Adrenal gland (tissue), 12 donors: ENCODE data around the gene ELAVL2. TPM values are rescaled to one million over a fixed set of nuclear protein-coding genes. Genes with fewer than 3 reads are reported as not detected.

Experiments
- DNase-seq, 7 donors: peaks; one replicate each; pipeline ENCODE4 v3.0.0-alpha.2; 2019 to 2020
- H3K27ac ChIP-seq, 5 donors: fragments of 200-600 bp; sonication (generic) in 4 of 5; 1 replicate in 3 of 5; 2 replicates in 2 of 5; pipeline versions ENCODE4 v1.5.1 to v1.8.0; 2016 to 2020; ENCODE audit warnings: mild to moderate bottlenecking in 1 of 5
- H3K27me3 ChIP-seq: fragments of 200-600 bp; 2 replicates; pipeline ENCODE4 v1.8.0; 2021
- H3K36me3 ChIP-seq, 2 donors: fragments of 200-600 bp; replicated peaks in 1 of 2; 1 replicate in 1 of 2; 2 replicates in 1 of 2; pipeline versions ENCODE4 v1.5.1 to v1.8.0; 2018 to 2022
- H3K4me1 ChIP-seq, 2 donors: fragments of 200-600 bp; replicated peaks in 1 of 2; 1 replicate in 1 of 2; 2 replicates in 1 of 2; pipeline versions ENCODE4 v1.5.1 to v1.8.0; 2018 to 2021
- H3K4me3 ChIP-seq, 4 donors: fragments of 200-600 bp; sonication (generic) in 3 of 4; one replicate each; pipeline ENCODE4 v1.5.1; 2016 to 2018
- H3K9me3 ChIP-seq, 3 donors: fragments of 200-600 bp; sonication (generic) in 1 of 3; replicated peaks in 1 of 3; 1 replicate in 2 of 3; 2 replicates in 1 of 3; pipeline versions ENCODE4 v1.5.1 to v1.8.0; 2016 to 2021
- CTCF ChIP-seq, 6 experiments: fragments of 450-650 bp in 4 of 6; fragments of 200-600 bp in 2 of 6; sonication (generic) in 1 of 6; IDR thresholded peaks; 1 replicate in 5 of 6; 2 replicates in 1 of 6; pipeline versions ENCODE4 v1.5.1 to v1.8.0; 2016 to 2021; ENCODE audit warnings: antibody characterized with exemption in 6 of 6, mild to moderate bottlenecking in 2 of 6, moderate library complexity in 1 of 6
- POLR2A ChIP-seq, 2 donors: fragments of 450-650 bp; IDR thresholded peaks; one replicate each; pipeline ENCODE4 v1.6.1; 2017; ENCODE audit warnings: antibody characterized with exemption in 2 of 2, mild to moderate bottlenecking in 2 of 2, moderate library complexity in 1 of 2
- WGBS, 4 donors: extraction: QIAGEN DNeasy Blood & Tissue Kit in 2 of 4; methylation state at CpG; one replicate each; pipeline versions ENCODE4 v1.1.5 to v1.1.7; 2013 to 2017; 5-methylcytosine and 5-hydroxymethylcytosine counted together
- intact Hi-C, 2 donors: fragments of 100-400 bp; cut with DNase I; formaldehyde crosslinking; loops; one replicate each; pipeline versions ENCODE4 v1.14.1 to v1.15.0; 2022 to 2023
- polyA plus RNA-seq, 3 donors: library from polyadenylated mRNA; stranded (reverse); fragments of 200-250 nt in 2 of 3; fragments of 350-450 nt in 1 of 3; fragmentation: Illumina TruSeq in 1 of 3; extraction: RNeasy Lipid Tissue Mini Kit (QIAGEN cat#74804) in 1 of 3; gene quantifications; one replicate each; pipeline ENCODE4 v1.2.3, GENCODE V29; 2013 to 2014
- total RNA-seq, 9 donors: library from RNA; depleted of rRNA in 4 of 9; stranded (reverse); fragments of >200 nt in 4 of 9; fragments of 120-200 nt in 1 of 9; fragmentation: NEBNext Ultra II Directional in 1 of 9; extraction: Animal tissue kit (Norgen Biotek cat#: 25700) in 1 of 9; gene quantifications; one replicate each; pipeline versions ENCODE4 v1.1.0 to v1.2.4, GENCODE V29; 2013 to 2023
- donor health status: healthy with polysubstance abuse.
- donor health status: Bipolar disorder and iron deficiency.
- donor health status: DM: yes; HTN: yes; CAD: no.
- donor health status: DM: no; HTN: no; CAD: no.
- donor health status: DM: no; HTN: no; CAD: no.
- donor health status: DM: yes; HTN: yes; CAD: no.

ELAVL2 gene
- total and polyA plus RNA-seq, 12 donors: 0.24 to 13.6 (median 0.94) TPM; not detected in 1

GRCh38 chr9:23686257-23686656 is 139.8 kb downstream of the ELAVL2 start:
- intact Hi-C loops: no loop called here

GRCh38 chr9:23683611-23684061 is 142.4 kb downstream of the ELAVL2 start:
- Histone ChIP-seq H3K27me3 (no peaks in the 10 kb centered on the region), H3K27ac (no peak overlapping the region), H3K36me3 (no peaks in the 10 kb centered on the region), H3K4me1 (no peaks in the 10 kb centered on the region), H3K9me3 (no peaks in the 10 kb centered on the region), H3K4me3 (no peak overlapping the region)
- no peak for TF ChIP-seq CTCF (IDR thresholded peaks at IDR 0.05)
- TF ChIP-seq POLR2A (IDR thresholded peaks at IDR 0.05): no peak
- intact Hi-C loops: no loop called here
- no peak for DNase-seq
- 67 to 74% (median 68%) methylated on average over 7 of the region's 7 CpGs for WGBS, 4 donors

More at GRCh38 chr9:23686257-23686656, 139.8 kb downstream of the ELAVL2 start:
- Histone ChIP-seq H3K36me3 (no peaks in the 10 kb centered on the region), H3K27ac (no peak overlapping the region), H3K27me3 (no peaks in the 10 kb centered on the region), H3K4me1 (no peaks in the 10 kb centered on the region), H3K4me3 (no peak overlapping the region), H3K9me3 (no peaks in the 10 kb centered on the region)
- DNase-seq: no peak
- WGBS, 4 donors: 69 to 79% (median 73%) methylated on average over 4 of the region's 4 CpGs
- TF ChIP-seq CTCF (IDR thresholded peaks at IDR 0.05) (no peak), POLR2A (IDR thresholded peaks at IDR 0.05) (no peak)

- Histone ChIP-seq H3K27ac (peak overlapping the region in 2 of 5 donors; percentile 12 to 29), H3K4me3 (no peak overlapping the region), H3K27me3 (no peaks in the 10 kb centered on the region), H3K9me3 (no peaks in the 10 kb centered on the region), H3K36me3 (no peaks in the 10 kb centered on the region), H3K4me1 (no peaks in the 10 kb centered on the region)
- DNase-seq: no peak
- intact Hi-C loops: no loop called here
- WGBS, 4 donors: 57 to 69% (median 63%) methylated on average over 3 of the region's 3 CpGs
- no peak for TF ChIP-seq CTCF (IDR thresholded peaks at IDR 0.05)
- no peak for TF ChIP-seq POLR2A (IDR thresholded peaks at IDR 0.05)
These were observed 143.1 kb downstream of the ELAVL2 start for GRCh38 chr9:23682891-23683431.

GRCh38 chr9:23682352-23682751 is 143.7 kb downstream of the ELAVL2 start:
- intact Hi-C loops: no loop called here
- 60 to 77% (median 68%) methylated on average over 9 of the region's 9 CpGs for WGBS, 4 donors
- H3K9me3 ChIP-seq: no peaks in the 10 kb centered on the region
- DNase-seq: no peak
- peak overlapping the region in 2 of 5 donors; percentile 12 to 29 for H3K27ac ChIP-seq
- H3K27me3 ChIP-seq: no peaks in the 10 kb centered on the region
- H3K36me3 ChIP-seq: no peaks in the 10 kb centered on the region
- no peaks in the 10 kb centered on the region for H3K4me1 ChIP-seq
- TF ChIP-seq CTCF (IDR thresholded peaks at IDR 0.05) (no peak), POLR2A (IDR thresholded peaks at IDR 0.05) (no peak)
- H3K4me3 ChIP-seq: no peak overlapping the region
